SIG-M5 treated with dmso at 0.1 percent for 504 hours (cell line): ENCODE results near the gene PLEKHG3.

Experiments
- DNase-seq: peaks from one replicate; lab custom pipeline; 2025; ENCODE audit not compliant: unreplicated experiment; lab: John Stamatoyannopoulos, UW

PLEKHG3 gene

DNA sequence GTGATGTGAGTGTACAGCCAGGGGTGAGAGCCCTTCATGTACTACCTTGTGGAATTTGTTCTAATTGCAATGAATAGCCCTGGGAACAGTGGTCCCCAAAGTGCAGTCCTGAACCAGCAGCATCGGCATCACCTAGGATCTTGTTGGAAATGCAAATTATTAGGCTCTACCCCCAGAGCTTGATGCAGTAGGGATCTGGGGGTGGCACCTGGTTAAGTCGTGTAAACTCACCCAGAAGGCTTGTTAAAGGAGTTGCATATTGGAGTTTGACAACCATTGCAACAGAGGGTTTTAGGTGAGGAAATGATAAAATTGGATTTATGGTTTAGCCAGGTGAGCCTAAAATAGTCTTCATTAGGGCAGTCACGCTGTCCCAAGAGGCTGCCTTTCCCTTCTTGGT is 73.2 kb downstream of the PLEKHG3 start:
- DNase-seq, result no peak

DNA sequence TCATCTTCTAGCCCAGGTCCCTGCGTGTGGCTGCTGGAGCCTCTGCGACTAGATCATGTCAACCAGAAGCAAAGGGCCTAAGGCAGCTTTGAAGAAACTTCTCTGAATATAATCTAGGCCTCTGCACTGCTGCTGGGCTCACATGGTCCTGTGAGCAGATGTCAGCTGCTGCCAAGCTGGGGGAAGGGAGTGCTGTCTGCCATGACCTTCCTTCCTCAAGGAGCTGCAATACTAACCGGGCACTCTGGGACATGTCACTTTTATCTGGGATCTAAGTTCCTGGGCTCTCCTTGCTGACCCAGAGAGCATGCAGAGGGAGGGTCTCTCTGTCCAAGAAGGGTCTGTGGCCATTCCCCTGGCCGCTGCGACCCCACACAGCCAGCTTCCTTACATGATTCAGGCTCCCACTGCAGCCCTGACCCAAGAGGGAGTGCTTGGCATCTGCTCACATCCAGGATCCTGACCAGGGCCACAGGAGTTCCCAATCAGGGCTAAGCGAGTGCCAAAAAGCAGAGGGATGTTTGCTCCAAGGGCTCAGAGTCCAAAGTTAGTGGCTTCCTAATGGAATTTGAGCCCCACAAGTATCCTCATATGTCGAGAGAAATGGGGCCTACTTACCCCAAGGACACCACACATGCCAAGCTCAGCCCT is 74.0 kb downstream of the PLEKHG3 start:
- no peak for DNase-seq

DNA sequence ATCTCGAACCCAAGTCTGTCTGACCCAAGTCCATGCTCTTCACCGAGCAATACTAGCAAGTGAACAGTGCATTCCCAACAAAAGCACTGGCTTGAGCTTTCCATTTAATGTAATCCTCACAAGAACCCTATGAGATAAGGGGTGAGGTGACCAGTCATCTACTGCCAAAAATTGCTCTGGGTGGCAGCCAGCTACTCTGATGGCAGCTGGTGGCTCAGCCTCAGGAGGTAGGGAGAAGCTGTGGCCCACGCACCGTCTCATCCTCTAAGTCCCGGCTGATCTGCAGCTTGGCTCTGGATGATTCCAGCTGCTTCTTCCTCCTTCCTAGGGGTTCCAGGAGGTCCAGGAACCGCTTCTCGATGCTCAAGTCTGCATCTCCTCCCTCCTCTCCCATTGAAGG is 75.2 kb downstream of the PLEKHG3 start:
- no peak for DNase-seq

DNA sequence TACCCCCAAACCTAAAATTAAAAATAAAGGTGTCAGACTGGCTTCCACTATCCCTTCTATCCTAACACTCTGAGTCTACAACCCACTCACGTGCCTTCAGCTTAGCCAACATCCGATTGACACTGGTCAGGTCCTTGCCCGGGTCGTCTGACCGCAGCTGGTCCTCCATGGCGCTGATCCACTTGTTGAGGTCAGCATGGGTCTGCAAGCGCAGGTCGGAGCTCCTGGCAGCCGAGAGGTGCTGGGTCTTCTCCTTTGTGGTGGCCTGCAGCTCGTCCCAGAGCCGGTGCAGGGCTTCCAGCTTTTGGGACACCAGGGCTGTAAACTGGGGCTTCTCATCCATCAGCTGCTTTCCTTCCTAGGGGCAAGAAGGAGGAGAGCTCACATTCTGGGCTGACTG is 78.0 kb downstream of the PLEKHG3 start:
- no peak for DNase-seq

DNA sequence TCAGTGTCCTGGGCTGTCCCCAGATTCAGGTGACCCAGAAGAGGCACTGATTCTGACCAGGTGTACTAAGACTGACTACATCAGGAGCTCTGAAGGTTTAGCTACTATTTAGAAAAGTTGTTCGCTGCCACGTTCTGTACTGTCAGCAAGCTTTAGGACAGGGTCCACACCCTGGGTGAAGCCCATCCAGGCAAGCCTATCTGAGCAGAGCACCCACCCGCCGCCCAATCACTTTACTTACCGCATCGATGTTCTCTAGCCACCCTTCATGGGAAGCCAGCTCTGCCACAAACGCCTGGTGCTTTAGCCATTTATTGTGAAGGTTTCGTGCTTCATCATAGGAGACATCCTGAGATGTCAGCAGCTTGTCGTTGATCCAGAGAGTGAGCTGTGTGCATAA is 79.8 kb downstream of the PLEKHG3 start:
- no peak for DNase-seq

DNA sequence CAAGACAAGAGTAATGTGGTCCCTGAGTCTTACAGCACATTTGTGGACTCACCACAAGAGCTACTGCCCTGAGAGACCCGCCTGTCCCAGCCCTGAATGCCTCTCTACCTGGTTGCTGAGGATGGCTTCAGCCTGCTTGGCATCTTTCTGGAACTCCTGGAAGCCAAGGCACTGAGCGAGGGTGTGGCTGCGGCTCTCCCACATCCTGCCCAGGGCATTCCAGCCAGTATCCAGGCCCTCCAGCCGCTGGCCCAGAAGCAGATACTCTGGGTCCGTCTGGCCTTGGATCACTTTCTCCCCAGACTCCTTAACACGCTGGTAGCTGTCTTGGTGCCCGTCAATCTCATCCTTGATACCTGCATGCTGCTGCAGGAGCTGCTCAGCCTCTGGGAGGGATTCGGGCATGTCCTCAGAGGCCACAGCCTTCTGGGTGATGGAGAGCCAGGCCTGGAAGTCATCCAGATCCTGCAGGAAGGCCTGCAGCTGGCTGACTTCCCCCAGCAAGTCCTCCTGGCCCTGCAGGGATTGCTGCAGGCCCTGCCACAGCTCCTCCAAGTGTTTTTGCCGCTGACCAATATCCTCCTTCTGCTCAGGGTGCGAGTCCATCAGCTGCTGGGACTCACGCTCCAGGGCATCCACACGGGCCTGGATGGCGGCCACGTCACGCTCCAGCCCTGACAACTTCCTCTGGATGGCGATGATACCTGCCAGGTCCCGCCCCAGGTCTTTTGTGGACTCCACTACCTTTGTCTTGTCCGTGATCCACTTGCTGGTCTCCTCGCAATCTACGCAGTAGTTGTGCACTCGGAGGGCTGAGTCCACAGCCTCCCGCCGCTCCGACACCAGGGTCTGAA is 82.3 kb downstream of the PLEKHG3 start:
- no peak for DNase-seq

DNA sequence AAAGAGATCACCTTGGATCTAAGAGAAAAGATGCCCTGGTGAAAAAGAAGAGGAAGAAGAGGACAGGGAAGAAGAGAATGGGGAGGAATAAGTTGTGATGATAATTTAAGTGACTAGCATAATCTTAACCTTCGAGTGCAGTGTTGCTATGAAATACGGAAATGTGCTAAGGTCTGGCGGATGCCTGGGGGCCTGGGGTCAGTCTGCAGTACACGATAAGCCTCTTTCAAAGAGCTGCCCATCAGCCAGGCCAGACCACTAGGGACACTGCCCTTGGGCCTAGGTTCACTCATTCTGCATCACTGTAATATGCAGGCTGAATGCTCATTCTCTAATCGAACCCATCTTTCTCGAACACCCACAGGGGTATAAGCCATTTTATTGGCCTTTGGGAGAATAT is 83.4 kb downstream of the PLEKHG3 start:
- no peak for DNase-seq

DNA sequence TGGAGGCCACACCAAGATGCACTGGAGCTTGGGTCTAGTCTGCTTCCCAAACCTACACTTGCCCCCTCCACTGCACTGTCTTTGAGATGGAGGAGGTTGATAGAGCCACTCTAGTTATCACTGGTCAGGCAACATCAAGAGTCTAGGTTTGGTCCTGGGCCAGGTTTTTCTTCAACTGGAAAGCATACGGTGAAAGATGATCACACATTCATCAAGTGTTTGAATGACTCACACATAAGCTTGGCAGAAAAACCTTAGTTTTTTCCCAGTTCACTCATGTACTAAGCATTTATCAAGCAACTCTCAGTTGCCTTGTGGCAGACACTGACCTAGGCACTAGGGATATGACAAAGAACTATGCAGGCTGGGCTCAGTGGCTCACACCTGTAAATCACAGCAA is 84.5 kb downstream of the PLEKHG3 start:
- no peak for DNase-seq

DNA sequence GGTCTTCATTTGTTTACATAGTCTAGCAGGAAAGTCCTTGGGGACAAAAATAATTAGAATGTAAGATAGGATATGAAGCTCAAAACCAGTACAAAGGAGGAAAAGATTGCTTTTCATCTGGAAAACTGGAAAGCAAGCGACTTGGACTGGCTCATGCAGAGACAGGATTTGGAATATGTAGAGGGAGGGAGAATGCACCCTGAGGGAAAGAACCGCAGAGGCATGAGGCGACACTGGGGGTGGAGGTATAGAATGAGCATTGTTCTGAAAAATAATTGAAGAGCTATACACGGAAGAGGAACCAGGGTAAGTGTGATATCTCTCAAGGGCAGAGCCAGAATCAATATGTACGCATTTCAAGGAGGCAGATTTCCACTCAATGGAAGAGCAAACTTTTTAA is 85.5 kb downstream of the PLEKHG3 start:
- no peak for DNase-seq

DNA sequence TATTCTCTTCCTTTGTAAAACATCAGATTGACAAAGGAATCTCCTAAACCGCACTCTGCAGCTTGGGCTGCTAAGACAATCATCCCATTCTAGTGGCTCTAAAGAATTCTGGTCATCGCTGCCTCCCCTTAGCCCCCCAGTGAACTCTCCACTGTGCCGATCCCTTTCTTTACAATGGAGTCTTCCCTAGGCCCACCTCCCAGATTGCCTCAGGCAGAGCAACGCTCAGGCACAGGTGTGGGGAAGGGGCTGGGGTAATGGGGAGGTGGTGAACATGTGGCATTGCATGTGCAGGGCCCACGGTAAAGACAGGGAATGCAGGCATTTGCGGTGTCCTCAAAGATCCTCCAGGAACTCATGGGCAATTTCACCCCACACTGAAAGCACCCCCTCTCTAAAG is 86.3 kb downstream of the PLEKHG3 start:
- no peak for DNase-seq

DNA sequence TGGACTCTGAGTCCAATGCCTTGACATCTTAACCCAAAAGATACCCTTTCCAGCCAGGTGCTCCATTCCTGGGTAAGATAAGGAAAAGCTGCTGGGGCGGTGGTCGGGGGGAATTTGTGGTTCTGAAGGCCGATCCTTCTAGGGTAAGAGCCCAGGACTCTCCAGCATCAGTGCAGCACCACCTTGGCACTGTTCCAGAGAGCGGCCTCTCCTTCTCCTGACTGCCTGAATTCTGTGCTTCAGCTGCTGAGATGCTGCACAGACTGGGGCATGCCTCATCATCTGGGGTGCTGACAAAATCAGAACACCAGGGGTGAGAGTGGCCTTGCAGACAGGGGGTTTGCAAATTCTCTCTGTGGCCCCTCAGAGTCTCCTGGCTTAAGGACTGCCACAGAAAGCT is 88.0 kb downstream of the PLEKHG3 start:
- no peak for DNase-seq

DNA sequence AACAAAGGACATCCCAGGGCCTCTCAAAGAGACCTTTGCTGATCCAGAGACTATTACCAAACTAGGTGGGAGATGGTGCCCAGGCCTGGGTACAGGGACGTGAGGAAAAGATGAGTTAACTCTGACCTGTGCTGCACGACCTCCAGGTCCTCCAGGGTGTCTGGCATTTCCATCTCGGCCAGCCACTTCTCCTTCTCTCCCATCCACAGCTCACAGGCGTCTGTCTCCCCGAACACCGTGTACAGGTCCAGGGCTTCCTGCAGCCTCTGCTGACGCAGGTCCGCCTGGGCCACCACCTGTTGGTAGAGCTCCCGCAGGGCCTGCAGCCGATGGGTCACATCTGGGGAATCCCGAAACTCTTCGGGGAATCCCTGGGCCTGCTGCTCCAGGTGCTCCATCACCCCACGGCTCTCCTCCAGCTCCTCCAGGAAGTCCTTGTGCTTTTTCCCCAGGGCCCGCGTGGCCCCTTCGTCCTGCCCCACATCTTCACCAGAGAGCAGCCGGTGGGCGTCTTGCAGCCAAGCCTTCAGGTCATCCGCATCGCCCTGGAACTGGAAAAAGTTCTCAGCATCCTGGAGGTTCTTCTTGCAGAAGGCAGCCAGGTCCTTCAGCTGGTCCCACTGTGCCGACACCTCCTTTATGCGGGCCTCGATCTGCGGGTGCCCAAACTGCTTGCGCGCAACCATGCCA is 88.8 kb downstream of the PLEKHG3 start:
- DNase-seq, result no peak

DNA sequence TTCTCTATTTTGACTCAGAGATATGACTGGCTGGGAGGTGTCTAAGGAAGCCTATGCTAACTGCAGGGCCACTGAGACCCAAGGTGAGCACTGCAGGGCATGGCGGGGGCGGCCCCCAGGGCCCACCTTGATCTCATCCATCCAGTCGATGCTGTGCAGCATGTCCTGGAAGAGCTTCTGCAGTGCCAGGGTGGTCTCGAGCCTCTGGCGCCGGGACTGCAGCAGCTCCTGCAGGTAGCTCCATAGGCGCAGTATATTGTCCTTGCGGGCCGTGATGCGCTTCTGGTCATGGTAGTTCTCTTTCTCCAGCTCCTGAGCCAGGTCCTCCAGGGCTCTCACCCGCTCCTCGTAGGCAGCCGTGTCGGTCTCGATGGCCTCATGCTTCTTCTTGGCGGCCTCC is 91.0 kb downstream of the PLEKHG3 start:
- no peak for DNase-seq

DNA sequence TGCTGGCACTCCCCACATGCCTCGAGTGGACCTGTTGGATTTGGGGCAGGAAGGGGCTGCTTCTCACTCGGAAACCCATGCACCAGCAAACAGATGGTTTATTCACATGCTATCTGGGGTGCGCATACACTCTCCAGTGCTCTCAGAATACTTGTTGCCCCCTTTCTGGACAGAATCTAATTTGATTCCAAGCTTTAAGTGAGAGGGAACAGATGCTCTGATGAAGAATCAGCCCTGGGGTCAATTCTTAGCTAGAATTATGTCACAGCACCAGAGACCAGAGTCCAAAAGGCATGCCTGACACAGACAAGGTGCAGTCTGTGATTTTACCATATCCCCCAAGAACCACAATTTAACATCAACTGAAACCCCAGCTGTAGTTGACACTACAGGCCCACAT is 91.7 kb downstream of the PLEKHG3 start:
- DNase-seq, result no peak

DNA sequence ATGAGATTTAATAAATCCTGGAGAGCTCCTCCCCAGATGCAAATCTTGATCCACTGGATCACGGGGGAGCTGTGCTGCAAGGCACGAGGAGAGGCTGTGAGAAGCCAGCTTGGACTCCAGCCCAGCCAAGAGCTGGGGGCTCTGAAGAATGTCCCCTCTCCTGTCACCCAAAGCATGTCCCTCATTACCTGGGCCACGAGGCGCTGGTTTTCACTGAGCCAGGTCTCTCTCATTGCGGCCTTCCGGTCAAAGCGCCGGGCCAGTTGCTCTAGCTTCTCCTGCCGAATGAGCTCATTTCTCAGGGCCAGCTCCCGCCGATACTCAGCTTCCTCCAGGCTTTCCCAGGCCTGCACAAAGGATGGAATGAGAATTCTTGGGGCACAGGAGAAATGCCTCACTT is 92.1 kb downstream of the PLEKHG3 start:
- DNase-seq, result no peak

DNA sequence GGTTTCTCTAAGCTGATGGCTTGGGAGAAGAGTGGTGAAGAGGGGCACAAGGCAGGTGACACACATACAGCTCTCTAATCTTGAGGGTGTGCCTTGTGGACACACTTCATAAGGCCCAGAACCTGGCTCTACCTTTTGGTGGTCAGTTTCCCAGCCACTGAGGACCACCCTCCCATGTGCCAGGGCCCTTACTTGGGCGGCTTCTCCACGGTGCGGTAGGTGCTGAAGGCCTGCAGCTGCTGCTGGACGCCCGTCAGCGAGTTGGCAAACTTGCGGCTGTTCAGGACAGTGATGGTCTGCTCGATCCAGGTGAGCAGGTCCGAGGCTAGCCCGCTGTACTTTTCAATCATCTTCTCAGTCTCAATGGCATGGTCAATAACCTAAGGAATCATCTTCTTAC is 95.3 kb downstream of the PLEKHG3 start:
- DNase-seq, result no peak
